Erythroblast (primary cell): Measurements from ENCODE around the gene RPL35A.
"Not testable (repeated sequence)": the region's sequence is repeated elsewhere in the genome, so short reads cannot be mapped to it uniquely, and the experiment has no call there.

Experiments used
- GATA1 ChIP-seq: IDR thresholded peaks from 2 replicates; pipeline ENCODE4 v1.6.1; 2011; ENCODE audit warnings: low read depth, mild to moderate bottlenecking, control low read depth, low read length, moderate library complexity
- POLR2A ChIP-seq: IDR thresholded peaks from 2 replicates; pipeline ENCODE4 v1.6.1; 2011; ENCODE audit warnings: mild to moderate bottlenecking, low read length

DNA sequence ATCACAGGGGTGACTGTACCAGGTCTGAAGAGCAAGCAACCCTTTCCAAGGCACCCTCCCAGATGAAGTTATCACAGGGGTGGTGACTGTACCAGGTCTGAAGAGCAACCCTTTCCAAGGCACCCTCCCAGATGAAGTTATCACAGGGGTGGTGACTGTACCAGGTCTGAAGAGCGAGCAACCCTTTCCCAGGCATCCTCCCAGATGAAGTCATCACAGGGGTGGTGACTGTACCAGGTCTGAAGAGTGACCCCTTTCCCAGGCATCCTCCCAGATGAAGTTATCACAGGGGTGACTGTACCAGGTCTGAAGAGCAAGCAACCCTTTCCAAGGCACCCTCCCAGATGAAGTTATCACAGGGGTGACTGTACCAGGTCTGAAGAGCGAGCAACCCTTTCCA, 41.4 kb upstream of the RPL35A start:
- TF ChIP-seq POLR2A, GATA1: not testable (repeated sequence)
